Endothelial cell of umbilical vein (primary cell): ENCODE measurements around the gene UPB1. TPM values are rescaled to one million over a fixed set of nuclear protein-coding genes. Genes with fewer than 3 reads are reported as not detected.

Source experiments
- BruUV-seq: library from RNA; stranded (reverse); fragments of 400-500 nt; replicated peaks from 2 replicates; lab custom pipeline; 2021; lab: Mats Ljungman, UMichigan
- CTCF ChIA-PET: fragments of 300-600, 350-600 bp; sonication (Branson Sonifier 250); formaldehyde crosslinking; loops from one replicate; lab custom pipeline; 2021; ENCODE audit warnings: antibody characterized with exemption, inconsistent platforms; lab: Charles Lee
- POLR2A ChIA-PET: fragments of 300-600, 350-600 bp; sonication (Branson Sonifier 250); formaldehyde crosslinking; loops from one replicate; lab custom pipeline; 2021; ENCODE audit warnings: antibody characterized with exemption, inconsistent platforms; lab: Charles Lee
- DNase-seq: peaks from one replicate; pipeline ENCODE4 v3.0.0-alpha.2; 2011; ENCODE audit warnings: low read depth, low spot score
- FAIRE-seq: peaks from 2 replicates; lab custom pipeline; 2011; peaks lifted over from hg19 to GRCh38; lab: Jason Lieb, UNC
- H2AFZ ChIP-seq: 2 replicates; pipeline ENCODE4 v1.6.0; 2012; ENCODE audit warnings: low read depth, low read length, control low read depth, inconsistent platforms
- H3K27ac ChIP-seq: 2 replicates; pipeline ENCODE4 v1.5.1; 2011; ENCODE audit warnings: low read depth, mild to moderate bottlenecking, control low read depth, low read length, moderate library complexity; ENCODE audit not compliant: insufficient read depth
- H3K27me3 ChIP-seq, 2 experiments: 2 replicates each; pipeline versions ENCODE4 v1.6.0 to v1.6.1; 2011; ENCODE audit warnings: low read length in 2 of 2, mixed read lengths in 1 of 2; ENCODE audit not compliant: control insufficient read depth in 2 of 2, insufficient read depth in 2 of 2
- H3K36me3 ChIP-seq, 2 experiments: 2 replicates in 1 of 2; 3 replicates in 1 of 2; pipeline ENCODE4 v1.5.1; 2011; ENCODE audit warnings: low read length in 2 of 2, mild to moderate bottlenecking in 1 of 2, moderate library complexity in 1 of 2; ENCODE audit not compliant: control insufficient read depth in 2 of 2, insufficient read depth in 2 of 2; ENCODE audit errors: extremely low read depth in 1 of 2
- H3K4me1 ChIP-seq: 3 replicates; pipeline ENCODE4 v1.5.1; 2011; ENCODE audit warnings: mild to moderate bottlenecking, low read length; ENCODE audit not compliant: control insufficient read depth, insufficient read depth; ENCODE audit errors: extremely low read depth
- H3K4me2 ChIP-seq: 2 replicates; pipeline ENCODE4 v1.6.1; 2011; ENCODE audit warnings: low read length, control low read depth, mixed read lengths; ENCODE audit not compliant: insufficient read depth
- H3K4me3 ChIP-seq, 3 experiments: fragments of 200-600 bp in 1 of 3; sonication (generic), shearing (Covaris generic) in 1 of 3; replicated peaks in 1 of 3; 2 replicates each; pipeline ENCODE4 v1.5.1; 2011 to 2016; ENCODE audit warnings: control low read depth in 3 of 3, low read length in 3 of 3, mild to moderate bottlenecking in 2 of 3, inconsistent platforms in 1 of 3, low read depth in 1 of 3, moderate library complexity in 1 of 3; ENCODE audit not compliant: insufficient read depth in 1 of 3
- H3K79me2 ChIP-seq: 2 replicates; pipeline ENCODE4 v1.6.0; 2012; ENCODE audit warnings: low read length, inconsistent platforms; ENCODE audit not compliant: control insufficient read depth, insufficient read depth
- H3K9ac ChIP-seq: replicated peaks from 2 replicates; pipeline ENCODE3; 2011; ENCODE audit warnings: low read length, control low read depth; ENCODE audit not compliant: insufficient read depth; ENCODE audit errors: extremely low read depth
- H3K9me1 ChIP-seq: replicated peaks from 3 replicates; pipeline ENCODE4 v1.6.0; 2011; ENCODE audit warnings: mild to moderate bottlenecking, low read length; ENCODE audit not compliant: control insufficient read depth, insufficient read depth; ENCODE audit errors: extremely low read depth
- H3K9me3 ChIP-seq: replicated peaks from 2 replicates; pipeline ENCODE4 v1.5.1; 2012; ENCODE audit warnings: low read length, inconsistent platforms; ENCODE audit not compliant: control insufficient read depth, insufficient read depth
- H4K20me1 ChIP-seq: replicated peaks from 2 replicates; pipeline ENCODE3; 2011; ENCODE audit warnings: mild to moderate bottlenecking, low read length; ENCODE audit not compliant: control insufficient read depth, insufficient read depth; ENCODE audit errors: extremely low read depth
- EZH2 ChIP-seq: IDR thresholded peaks from 2 replicates; pipeline ENCODE4 v1.6.1; 2012; ENCODE audit warnings: borderline replicate concordance, low read depth, mild to moderate bottlenecking, moderate library complexity, low read length, inconsistent platforms; ENCODE audit not compliant: severe bottlenecking
- FOS ChIP-seq: IDR thresholded peaks from 2 replicates; pipeline ENCODE4 v1.6.1; 2011; ENCODE audit warnings: mild to moderate bottlenecking, low read length, moderate library complexity, borderline replicate concordance; ENCODE audit not compliant: insufficient read depth
- GATA2 ChIP-seq: IDR thresholded peaks from 2 replicates; pipeline ENCODE4 v1.7.0; 2011; ENCODE audit warnings: low read depth, mild to moderate bottlenecking, moderate library complexity, mixed read lengths, low read length; ENCODE audit not compliant: insufficient read length, insufficient read depth
- JUN ChIP-seq: IDR thresholded peaks from 2 replicates; pipeline ENCODE4 v1.6.1; 2011; ENCODE audit warnings: borderline replicate concordance, low read depth; ENCODE audit not compliant: insufficient read length, insufficient read depth
- POLR2A ChIP-seq: IDR thresholded peaks from 2 replicates; pipeline ENCODE4 v1.6.1; 2012; ENCODE audit warnings: low read depth, mild to moderate bottlenecking, control low read depth, low read length
- POLR2AphosphoS5 ChIP-seq: IDR thresholded peaks from 2 replicates; pipeline ENCODE4 v1.6.1; 2012; ENCODE audit warnings: low read depth, mild to moderate bottlenecking, control low read depth, low read length, moderate library complexity; ENCODE audit not compliant: insufficient read depth
- dilution Hi-C: fragments of 300-500 bp; cut with MboI; formaldehyde crosslinking; loops from one replicate; pipeline ENCODE4 v1.15.0; 2019; ENCODE audit warnings: low sequenced_read_pairs; ENCODE audit not compliant: extremely low pct_ligation_motif_present
- intact Hi-C: fragments of 100-400 bp; cut with micrococcal nuclease; formaldehyde crosslinking; loops from one replicate; pipeline ENCODE4 v1.10.0; 2022
- polyA plus RNA-seq, 4 experiments: library from polyadenylated mRNA; depleted of rRNA in 3 of 4; stranded (reverse) in 3 of 4; unstranded in 1 of 4; fragments of >200 nt; gene quantifications; 2 replicates each; pipeline versions ENCODE4 v1.2.1 to v1.2.3, GENCODE V29; 2011 to 2012; ENCODE audit warnings: missing spikeins in 1 of 4
- total RNA-seq: library from RNA; stranded (reverse); gene quantifications from 2 replicates; pipeline ENCODE4 v1.2.3, GENCODE V29; 2021
- TF ChIP-seq, protein P1 (sequence below), 2 donors: IDR thresholded peaks; 1 replicate in 1 of 2; 2 replicates in 1 of 2; pipeline ENCODE4 v1.5.1; 2011; ENCODE audit warnings: low read length in 2 of 2, mild to moderate bottlenecking in 2 of 2, moderate library complexity in 2 of 2, control low read depth in 1 of 2, inconsistent platforms in 1 of 2, low read depth in 1 of 2; ENCODE audit not compliant: insufficient read depth in 1 of 2; ENCODE audit errors: extremely low read depth in 1 of 2
- TF ChIP-seq, protein P2 (sequence below): IDR thresholded peaks from 2 replicates; pipeline ENCODE4 v1.6.1; 2011; ENCODE audit not compliant: insufficient read depth, insufficient read length

UPB1 gene
- total and polyA plus RNA-seq, 2 donors (not counting 3 experiments of a cell fraction or from before 2014, with no cell fraction given): 0.30 to 0.80 TPM

DNA sequence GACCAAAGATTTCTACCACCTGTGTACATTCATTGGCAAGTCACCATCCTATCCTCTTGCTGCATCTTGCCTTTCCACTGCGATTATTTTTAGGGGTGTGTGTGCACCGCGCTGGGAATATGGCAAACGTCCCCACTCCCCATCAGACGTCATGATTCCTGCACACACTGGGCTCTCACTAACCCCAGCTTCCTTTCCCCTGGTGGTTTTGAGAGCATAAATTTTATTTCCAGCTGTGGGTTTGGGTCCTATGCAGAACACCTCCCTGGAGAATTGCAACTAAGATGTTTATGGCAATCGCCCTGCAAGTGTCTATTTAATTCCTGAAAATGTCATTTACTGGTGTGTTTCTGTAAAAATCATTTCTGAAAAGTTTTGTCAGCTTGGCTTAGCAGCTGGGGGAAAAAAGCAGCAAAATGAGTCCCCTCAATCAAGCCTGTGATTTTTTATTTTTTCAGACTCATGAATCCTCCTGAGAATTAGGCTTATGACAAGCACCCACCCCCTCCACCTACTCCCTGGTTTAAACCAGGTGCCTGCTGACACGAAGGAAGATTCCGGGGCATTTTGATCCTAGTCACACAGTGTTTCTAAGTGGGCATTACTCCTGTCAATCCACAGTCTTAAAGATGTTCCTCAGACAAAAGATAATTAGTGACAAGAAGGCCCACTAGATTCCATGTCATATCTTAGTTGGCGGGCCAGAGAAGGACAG is 23.8 kb downstream of the UPB1 start:
- DNase-seq (no peak), FAIRE-seq (peak; percentile 52)
- CTCF ChIA-PET: interaction anchor here (1.1 to 1.8 kb wide), 3 partner anchors 11 to 95 kb away, joined by 3 to 8 read pairs (median 6); no protein-coding TSS in a partner anchor
- Histone ChIP-seq H2AFZ (no peak overlapping the region), H3K79me2 (no peaks in the 10 kb centered on the region), H3K4me2 (no peak overlapping the region), H3K4me1 (peaks cover 4% of the 10 kb centered on the region), H3K36me3 (no peaks in the 10 kb centered on the region), H3K27me3 (peaks cover 5 to 6% of the 10 kb centered on the region in 2 experiments), H3K9me1 (no peaks in the 10 kb centered on the region), H4K20me1 (no peaks in the 10 kb centered on the region), H3K4me3 (no peak overlapping the region), H3K9ac (no peak overlapping the region), H3K27ac (no peak overlapping the region), H3K9me3 (no peaks in the 10 kb centered on the region)
- POLR2A ChIA-PET: no interaction called here
- dilution Hi-C loops: no loop called here
- intact Hi-C loops: no loop called here
- TF ChIP-seq EZH2 (no peak), POLR2A (no peak), GATA2 (no peak), POLR2AphosphoS5 (no peak), JUN (no peak), FOS (no peak)
- TF ChIP-seq, protein P1, sequence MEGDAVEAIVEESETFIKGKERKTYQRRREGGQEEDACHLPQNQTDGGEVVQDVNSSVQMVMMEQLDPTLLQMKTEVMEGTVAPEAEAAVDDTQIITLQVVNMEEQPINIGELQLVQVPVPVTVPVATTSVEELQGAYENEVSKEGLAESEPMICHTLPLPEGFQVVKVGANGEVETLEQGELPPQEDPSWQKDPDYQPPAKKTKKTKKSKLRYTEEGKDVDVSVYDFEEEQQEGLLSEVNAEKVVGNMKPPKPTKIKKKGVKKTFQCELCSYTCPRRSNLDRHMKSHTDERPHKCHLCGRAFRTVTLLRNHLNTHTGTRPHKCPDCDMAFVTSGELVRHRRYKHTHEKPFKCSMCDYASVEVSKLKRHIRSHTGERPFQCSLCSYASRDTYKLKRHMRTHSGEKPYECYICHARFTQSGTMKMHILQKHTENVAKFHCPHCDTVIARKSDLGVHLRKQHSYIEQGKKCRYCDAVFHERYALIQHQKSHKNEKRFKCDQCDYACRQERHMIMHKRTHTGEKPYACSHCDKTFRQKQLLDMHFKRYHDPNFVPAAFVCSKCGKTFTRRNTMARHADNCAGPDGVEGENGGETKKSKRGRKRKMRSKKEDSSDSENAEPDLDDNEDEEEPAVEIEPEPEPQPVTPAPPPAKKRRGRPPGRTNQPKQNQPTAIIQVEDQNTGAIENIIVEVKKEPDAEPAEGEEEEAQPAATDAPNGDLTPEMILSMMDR (IDR thresholded peaks at IDR 0.05; ENCODE audit: extremely low read depth in 1 of 2, insufficient read depth in 1 of 2, low read depth in 1 of 2, low read length in 2 of 2): no peak
- TF ChIP-seq, protein P2, sequence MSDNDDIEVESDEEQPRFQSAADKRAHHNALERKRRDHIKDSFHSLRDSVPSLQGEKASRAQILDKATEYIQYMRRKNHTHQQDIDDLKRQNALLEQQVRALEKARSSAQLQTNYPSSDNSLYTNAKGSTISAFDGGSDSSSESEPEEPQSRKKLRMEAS: no peak
- no TSS peak for BruUV-seq
